ENCODE data around the gene RNASE8.
A peak's percentile ranks its signal among the peaks of the same experiment; 100 is the strongest.

RNASE8 gene

GRCh38 chr14:21093769-21094681, 36.4 kb downstream of the RNASE8 start:
- DNase-seq = no peak

- peak; percentile 27 to 43 (median 42) for DNase-seq
These were observed 38.0 kb downstream of the RNASE8 start for GRCh38 chr14:21095430-21096205.

GRCh38 chr14:21096438-21096837, 38.8 kb downstream of the RNASE8 start:
- no peak for DNase-seq

- no peak for DNase-seq
These were observed 39.5 kb downstream of the RNASE8 start for GRCh38 chr14:21096978-21097635.

GRCh38 chr14:21097636-21098075, 40.0 kb downstream of the RNASE8 start:
- DNase-seq = peak; percentile 38 to 56 (median 50)

GRCh38 chr14:21098076-21098891, 40.7 kb downstream of the RNASE8 start, which contains the start of gene ZNF219:
ZNF219 (minus strand) TSS chr14:21098655; CDS start chr14:21093591, 5,064 bp downstream.
- peak in 2 of 3 donors; percentile 33 to 56 for DNase-seq

- DNase-seq = no peak
These were observed 41.4 kb downstream of the RNASE8 start for GRCh38 chr14:21098892-21099595.

GRCh38 chr14:21099596-21099985, 42.0 kb downstream of the RNASE8 start:
- no peak for DNase-seq

GRCh38 chr14:21100931-21101330, 43.3 kb downstream of the RNASE8 start, which contains the start of gene TMEM253:
TMEM253 (plus strand) TSS chr14:21101066; CDS start chr14:21101344, 278 bp downstream.
- DNase-seq = no peak

GRCh38 chr14:21101802-21102413, 44.3 kb downstream of the RNASE8 start:
- DNase-seq = peak in 2 of 3 donors; percentile 35 to 42

GRCh38 chr14:21102521-21103410, 45.1 kb downstream of the RNASE8 start:
- no peak for DNase-seq

GRCh38 chr14:21103411-21103709, 45.7 kb downstream of the RNASE8 start:
- DNase-seq = no peak

- DNase-seq = peak; percentile 98 to 99 (median 98)
These were observed 46.3 kb downstream of the RNASE8 start for GRCh38 chr14:21103710-21104447.

GRCh38 chr14:21104448-21105060, 46.9 kb downstream of the RNASE8 start:
- peak; percentile 73 to 81 (median 78) for DNase-seq

- DNase-seq = no peak
These were observed 47.5 kb downstream of the RNASE8 start for GRCh38 chr14:21105095-21105494.

- peak; percentile 58 to 79 (median 75) for DNase-seq
These were observed 48.5 kb downstream of the RNASE8 start for GRCh38 chr14:21106176-21106497.

GRCh38 chr14:21106498-21107282, 49.1 kb downstream of the RNASE8 start:
- DNase-seq = peak; percentile 74 to 81 (median 80)

- DNase-seq = no peak
These were observed 49.7 kb downstream of the RNASE8 start for GRCh38 chr14:21107283-21107800.

Measured in suppressor macrophage treated with lipopolysaccharide for 1 hour (primary cell).